Panc1 (cell line): ENCODE measurements around the gene NR5A2.

Source experiments
- CTCF ChIP-seq: fragments of 450-650 bp; IDR thresholded peaks from 2 replicates; pipeline ENCODE4 v1.5.1; 2017; ENCODE audit warnings: mild to moderate bottlenecking
- POLR2AphosphoS5 ChIP-seq: IDR thresholded peaks from 2 replicates; pipeline ENCODE4 v1.6.1; 2012; ENCODE audit warnings: mild to moderate bottlenecking, low read depth, low read length, moderate library complexity
- REST ChIP-seq, 2 experiments: IDR thresholded peaks; 2 replicates each; pipeline ENCODE4 v1.6.1; 2011 to 2012; ENCODE audit warnings: low read depth in 2 of 2, control low read depth in 1 of 2, low read length in 1 of 2, mild to moderate bottlenecking in 1 of 2, moderate library complexity in 1 of 2; ENCODE audit not compliant: insufficient read depth in 1 of 2

DNA sequence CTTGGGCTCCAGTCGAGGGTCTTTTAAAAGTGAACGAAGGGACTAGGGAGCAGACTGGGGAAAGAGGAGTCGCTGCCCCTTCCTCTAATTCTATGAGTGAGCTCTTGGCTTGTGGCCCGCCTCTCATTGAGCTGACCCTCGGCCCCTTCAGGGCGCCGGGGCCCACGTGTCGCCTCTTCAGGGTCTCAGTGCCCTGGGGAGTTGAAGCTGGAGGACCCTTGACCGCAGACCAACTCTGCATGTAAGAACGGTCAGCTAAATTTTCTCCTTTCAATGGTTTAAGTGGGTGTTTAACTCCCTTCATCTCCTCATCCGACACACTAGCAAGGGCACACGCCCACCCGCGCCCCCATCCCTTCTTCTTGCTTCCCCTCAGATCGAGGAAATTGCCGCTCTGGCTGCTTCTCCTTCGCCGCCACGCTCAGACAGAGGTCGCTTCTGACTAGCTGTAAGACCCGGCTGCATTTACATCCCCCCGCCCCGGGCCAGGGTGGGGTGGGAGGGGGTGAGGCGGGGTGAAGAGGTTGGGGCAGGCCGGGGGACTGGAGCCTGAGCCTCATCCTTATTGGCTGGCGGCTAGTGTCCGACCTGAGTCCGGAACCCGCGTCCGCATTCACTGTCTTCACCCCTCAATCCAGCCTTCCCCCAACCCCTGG is 10.9 kb downstream of the NR5A2 start:
- TF ChIP-seq CTCF (no peak), POLR2AphosphoS5 (no peak), REST (IDR thresholded peaks at IDR 0.05; ENCODE audit: insufficient read depth in 1 of 2, low read depth in 2 of 2, low read length in 1 of 2) (no peak)
